Measurements from ENCODE around the gene ARTN.

DNA sequence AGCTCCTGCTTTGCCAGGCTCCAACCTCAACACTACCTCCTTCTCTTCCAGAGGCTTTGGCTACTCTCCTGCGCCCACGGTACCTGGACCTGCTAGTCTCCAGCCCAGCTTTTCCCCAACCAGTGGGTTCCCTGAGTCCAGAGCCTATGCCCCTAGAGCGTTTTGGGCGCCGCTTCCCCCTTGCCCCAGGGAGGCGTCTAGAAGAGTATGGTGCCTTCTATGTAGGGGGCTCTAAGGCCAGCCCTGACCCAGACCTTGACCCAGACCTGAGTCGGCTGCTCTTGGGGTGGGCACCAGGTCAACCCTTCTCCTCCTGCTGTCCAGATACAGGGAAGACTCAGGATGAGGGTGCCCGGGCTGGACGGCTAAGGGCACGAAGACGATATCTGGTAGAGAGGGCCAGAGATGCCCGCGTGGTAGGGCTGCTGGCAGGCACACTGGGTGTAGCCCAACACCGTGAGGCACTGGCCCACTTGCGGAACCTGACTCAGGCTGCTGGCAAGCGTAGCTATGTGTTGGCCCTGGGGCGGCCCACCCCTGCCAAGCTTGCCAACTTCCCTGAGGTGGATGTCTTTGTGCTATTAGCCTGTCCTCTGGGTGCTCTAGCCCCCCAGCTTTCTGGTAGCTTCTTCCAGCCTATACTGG lies 37.9 kb downstream of the ARTN start:
- no peak for TF ChIP-seq POLR2A (IDR thresholded peaks at IDR 0.05)
- TF ChIP-seq, protein P1, sequence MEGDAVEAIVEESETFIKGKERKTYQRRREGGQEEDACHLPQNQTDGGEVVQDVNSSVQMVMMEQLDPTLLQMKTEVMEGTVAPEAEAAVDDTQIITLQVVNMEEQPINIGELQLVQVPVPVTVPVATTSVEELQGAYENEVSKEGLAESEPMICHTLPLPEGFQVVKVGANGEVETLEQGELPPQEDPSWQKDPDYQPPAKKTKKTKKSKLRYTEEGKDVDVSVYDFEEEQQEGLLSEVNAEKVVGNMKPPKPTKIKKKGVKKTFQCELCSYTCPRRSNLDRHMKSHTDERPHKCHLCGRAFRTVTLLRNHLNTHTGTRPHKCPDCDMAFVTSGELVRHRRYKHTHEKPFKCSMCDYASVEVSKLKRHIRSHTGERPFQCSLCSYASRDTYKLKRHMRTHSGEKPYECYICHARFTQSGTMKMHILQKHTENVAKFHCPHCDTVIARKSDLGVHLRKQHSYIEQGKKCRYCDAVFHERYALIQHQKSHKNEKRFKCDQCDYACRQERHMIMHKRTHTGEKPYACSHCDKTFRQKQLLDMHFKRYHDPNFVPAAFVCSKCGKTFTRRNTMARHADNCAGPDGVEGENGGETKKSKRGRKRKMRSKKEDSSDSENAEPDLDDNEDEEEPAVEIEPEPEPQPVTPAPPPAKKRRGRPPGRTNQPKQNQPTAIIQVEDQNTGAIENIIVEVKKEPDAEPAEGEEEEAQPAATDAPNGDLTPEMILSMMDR (IDR thresholded peaks at IDR 0.05): no peak

Measured in heart left ventricle (tissue), 13 donors.